GM23338 (cell line): ENCODE data around the gene TMEM239. TPM values are rescaled to one million over a fixed set of nuclear protein-coding genes. Genes with fewer than 3 reads are reported as not detected.

Experiments used
- ATAC-seq: fragments of 200-7000 bp; cut with Tn5 transposase; 3 replicates; pipeline ENCODE4 v1.9.1; 2020
- DNase-seq: peaks from one replicate; pipeline ENCODE4 v3.0.0-alpha.2; 2015; ENCODE audit warnings: low spot score
- H2AFZ ChIP-seq: fragments of 200-600 bp; sonication (generic); 2 replicates; pipeline ENCODE4 v1.8.0; 2016; ENCODE audit warnings: antibody characterized with exemption, mild to moderate bottlenecking, moderate library complexity
- H3F3A ChIP-seq: fragments of 200-600 bp; sonication (generic); replicated peaks from 2 replicates; pipeline ENCODE4 v1.8.0; 2017; ENCODE audit warnings: antibody characterized with exemption, mixed run types, low read depth
- H3K27ac ChIP-seq: fragments of 200-600 bp; sonication (generic); 2 replicates; pipeline ENCODE4 v1.6.1; 2016; ENCODE audit warnings: low read depth
- H3K27me3 ChIP-seq: fragments of 200-600 bp; sonication (generic); 2 replicates; pipeline ENCODE4 v1.8.0; 2016; ENCODE audit warnings: mild to moderate bottlenecking, mixed run types, moderate library complexity; ENCODE audit not compliant: insufficient read depth
- H3K36me3 ChIP-seq: fragments of 200-600 bp; sonication (generic); 2 replicates; pipeline ENCODE4 v1.8.0; 2016; ENCODE audit warnings: mild to moderate bottlenecking; ENCODE audit not compliant: insufficient read depth
- H3K4me1 ChIP-seq: fragments of 200-600 bp; sonication (generic); 2 replicates; pipeline ENCODE4 v1.8.0; 2016; ENCODE audit warnings: mild to moderate bottlenecking, moderate library complexity; ENCODE audit not compliant: insufficient read depth
- H3K4me2 ChIP-seq: fragments of 200-600 bp; sonication (generic); 2 replicates; pipeline ENCODE4 v1.7.1; 2017; ENCODE audit warnings: mixed run types
- H3K4me3 ChIP-seq: fragments of 200-600 bp; sonication (generic); 2 replicates; pipeline ENCODE4 v1.6.1; 2016; ENCODE audit warnings: mixed run types
- H3K79me2 ChIP-seq: fragments of 200-600 bp; sonication (generic); replicated peaks from 2 replicates; pipeline ENCODE4 v1.8.0; 2017; ENCODE audit warnings: mild to moderate bottlenecking; ENCODE audit not compliant: insufficient read depth
- H3K9me2 ChIP-seq: fragments of 200-600 bp; sonication (generic); 2 replicates; pipeline ENCODE4 v1.8.0; 2017; ENCODE audit not compliant: insufficient read depth
- H4K20me1 ChIP-seq: fragments of 200-600 bp; sonication (generic); replicated peaks from 2 replicates; pipeline ENCODE4 v1.8.0; 2017; ENCODE audit warnings: mild to moderate bottlenecking; ENCODE audit not compliant: insufficient read depth
- H3K27ac Mint-ChIP-seq: 2 replicates; pipeline ENCODE4 v1.8.0; 2020; ENCODE audit warnings: inconsistent platforms, mild to moderate bottlenecking, moderate library complexity, mixed read lengths
- H3K27me3 Mint-ChIP-seq: 3 replicates; pipeline ENCODE4 v1.8.0; 2022; ENCODE audit warnings: low read depth, mild to moderate bottlenecking, moderate library complexity, mixed read lengths, inconsistent platforms; ENCODE audit not compliant: insufficient read depth, poor library complexity
- H3K36me3 Mint-ChIP-seq: 3 replicates; pipeline ENCODE4 v1.8.0; 2021; ENCODE audit warnings: low read depth, mild to moderate bottlenecking, inconsistent platforms, moderate library complexity, mixed read lengths
- H3K4me1 Mint-ChIP-seq: 3 replicates; pipeline ENCODE4 v1.8.0; 2020; ENCODE audit warnings: mild to moderate bottlenecking, inconsistent platforms, mixed read lengths
- H3K4me3 Mint-ChIP-seq: 3 replicates; pipeline ENCODE4 v1.8.0; 2021; ENCODE audit warnings: moderate library complexity, mild to moderate bottlenecking, inconsistent platforms, mixed read lengths
- H3K9me3 Mint-ChIP-seq: 3 replicates; pipeline ENCODE4 v1.8.0; 2020; ENCODE audit warnings: moderate library complexity, mild to moderate bottlenecking, inconsistent platforms, mixed read lengths
- CREB1 ChIP-seq: fragments of 250-450 bp; sonication (Bioruptor Pico); IDR thresholded peaks from 2 replicates; pipeline ENCODE4 v1.5.0; 2020; ENCODE audit warnings: low read depth, mild to moderate bottlenecking, moderate library complexity
- CTCF ChIP-seq, 2 experiments: fragments of 200-600 bp in 1 of 2; sonication (generic) in 1 of 2; conservative IDR thresholded peaks; 2 replicates each; pipeline versions ENCODE4 v1.5.1 to v1.6.1; 2016 to 2017; ENCODE audit warnings: antibody characterized with exemption in 2 of 2, low read depth in 2 of 2, mild to moderate bottlenecking in 2 of 2, moderate library complexity in 1 of 2
- ETS1 ChIP-seq: IDR thresholded peaks from 2 replicates; pipeline ENCODE4 v1.6.1; 2016; ENCODE audit warnings: antibody characterized with exemption
- EZH2 ChIP-seq: fragments of 200-600 bp; sonication (generic); IDR thresholded peaks from one replicate; pipeline ENCODE4 v1.8.0; 2017; ENCODE audit warnings: antibody characterized with exemption, mild to moderate bottlenecking, low read depth; ENCODE audit not compliant: unreplicated experiment
- EZH2phosphoT487 ChIP-seq: fragments of 200-600 bp; sonication (generic); IDR thresholded peaks from one replicate; pipeline ENCODE4 v1.8.1; 2018; ENCODE audit warnings: antibody characterized with exemption; ENCODE audit not compliant: unreplicated experiment
- JUNB ChIP-seq: IDR thresholded peaks from one replicate; pipeline ENCODE4 v1.6.1; 2016; ENCODE audit warnings: antibody characterized with exemption; ENCODE audit not compliant: unreplicated experiment
- NANOG ChIP-seq: IDR thresholded peaks from 2 replicates; pipeline ENCODE4 v1.6.1; 2016; ENCODE audit warnings: antibody characterized with exemption, borderline replicate concordance
- POLR2AphosphoS5 ChIP-seq: IDR thresholded peaks from 2 replicates; pipeline ENCODE4 v1.6.1; 2016; ENCODE audit warnings: antibody characterized with exemption, low read depth
- REST ChIP-seq: IDR thresholded peaks from one replicate; pipeline ENCODE4 v1.6.1; 2018; ENCODE audit warnings: antibody characterized with exemption; ENCODE audit not compliant: unreplicated experiment
- STAT1 ChIP-seq: IDR thresholded peaks from one replicate; pipeline ENCODE4 v1.6.1; 2016; ENCODE audit warnings: antibody characterized with exemption; ENCODE audit not compliant: unreplicated experiment
- ZNF114 ChIP-seq: fragments of 250-450 bp; sonication (Bioruptor Pico); IDR thresholded peaks from 2 replicates; pipeline ENCODE4 v1.5.0; 2020; ENCODE audit warnings: mild to moderate bottlenecking, moderate library complexity
- ZNF331 ChIP-seq: fragments of 250-450 bp; sonication (Bioruptor Pico); IDR thresholded peaks from 2 replicates; pipeline ENCODE4 v1.5.0; 2020; ENCODE audit warnings: low read depth, mild to moderate bottlenecking, moderate library complexity
- ZNF462 ChIP-seq: fragments of 250-450 bp; sonication (Bioruptor Pico); IDR thresholded peaks from 2 replicates; pipeline ENCODE4 v1.5.0; 2020; ENCODE audit warnings: mild to moderate bottlenecking, moderate library complexity
- polyA plus RNA-seq: library from polyadenylated mRNA; unstranded; fragments of >200 nt; fragmentation: Nextera tagmentation; extraction: Ambion mirVana; gene quantifications from 2 replicates; pipeline ENCODE4 v1.2.1, GENCODE V29; 2016
- total RNA-seq: library from RNA; depleted of rRNA; stranded (reverse); fragments of >200 nt; shearing (Covaris generic); gene quantifications from 2 replicates; pipeline ENCODE4 v1.2.3, GENCODE V29; 2014

The TMEM239 gene
- total and polyA plus RNA-seq, 2 experiments from 2014 or later, result not detected

- ATAC-seq (no peak), DNase-seq (no peak)
- Histone ChIP-seq H3K9me2 (no peaks in the 10 kb centered on the region), H3K79me2 (no peaks in the 10 kb centered on the region), H3K4me3 (no peak overlapping the region), H3K36me3 (no peaks in the 10 kb centered on the region), H3F3A (no peaks in the 10 kb centered on the region), H2AFZ (no peak overlapping the region), H3K4me1 (no peaks in the 10 kb centered on the region), H3K27ac (no peak overlapping the region), H3K4me2 (no peak overlapping the region), H3K27me3 (no peaks in the 10 kb centered on the region), H4K20me1 (no peaks in the 10 kb centered on the region)
- Mint-ChIP-seq H3K36me3 (peaks cover 3% of the 10 kb centered on the region; the same call in 1 of the 3 replicates), H3K4me1 (no peaks in the 10 kb centered on the region), H3K9me3 (no peaks in the 10 kb centered on the region), H3K27ac (no peak overlapping the region), H3K27me3 (peaks cover 2% of the 10 kb centered on the region), H3K4me3 (no peak overlapping the region)
- TF ChIP-seq REST (no peak), NANOG (no peak), CREB1 (CRISPR knock-in tag) (no peak), ZNF331 (no peak), EZH2 (no peak), CTCF (conservative IDR thresholded peaks at IDR 0.05; ENCODE audit: low read depth in 2 of 2) (no peak), ZNF114 (CRISPR knock-in tag) (no peak), JUNB (no peak), ETS1 (no peak), POLR2AphosphoS5 (no peak), STAT1 (no peak), EZH2phosphoT487 (no peak), ZNF462 (no peak)
These were observed 42.4 kb downstream of the TMEM239 start for GRCh38 chr20:2858591-2858990.
